ENCODE results near the gene HOXD8.

The HOXD8 gene

DNA sequence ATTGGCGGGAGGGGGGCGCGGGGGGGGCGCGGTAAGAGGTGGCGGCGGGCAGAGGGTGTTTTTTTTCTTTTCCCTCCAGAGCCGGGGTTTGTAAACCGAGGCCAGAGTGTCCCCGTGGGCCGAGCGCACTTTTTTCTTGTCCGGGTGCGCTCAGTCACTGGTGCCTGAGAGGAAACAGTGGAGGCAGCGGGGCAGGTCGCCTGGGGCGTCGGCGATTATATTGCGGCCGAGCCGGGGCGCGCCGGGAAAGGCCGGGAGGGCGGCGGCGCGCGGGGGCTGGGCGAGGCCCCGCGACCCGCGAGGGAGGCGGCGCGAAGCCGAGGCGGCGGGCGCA lies 275 bp downstream of the HOXD8 start:
- no peak for DNase-seq (ENCODE audit: low read depth in 2 of 2)

DNA sequence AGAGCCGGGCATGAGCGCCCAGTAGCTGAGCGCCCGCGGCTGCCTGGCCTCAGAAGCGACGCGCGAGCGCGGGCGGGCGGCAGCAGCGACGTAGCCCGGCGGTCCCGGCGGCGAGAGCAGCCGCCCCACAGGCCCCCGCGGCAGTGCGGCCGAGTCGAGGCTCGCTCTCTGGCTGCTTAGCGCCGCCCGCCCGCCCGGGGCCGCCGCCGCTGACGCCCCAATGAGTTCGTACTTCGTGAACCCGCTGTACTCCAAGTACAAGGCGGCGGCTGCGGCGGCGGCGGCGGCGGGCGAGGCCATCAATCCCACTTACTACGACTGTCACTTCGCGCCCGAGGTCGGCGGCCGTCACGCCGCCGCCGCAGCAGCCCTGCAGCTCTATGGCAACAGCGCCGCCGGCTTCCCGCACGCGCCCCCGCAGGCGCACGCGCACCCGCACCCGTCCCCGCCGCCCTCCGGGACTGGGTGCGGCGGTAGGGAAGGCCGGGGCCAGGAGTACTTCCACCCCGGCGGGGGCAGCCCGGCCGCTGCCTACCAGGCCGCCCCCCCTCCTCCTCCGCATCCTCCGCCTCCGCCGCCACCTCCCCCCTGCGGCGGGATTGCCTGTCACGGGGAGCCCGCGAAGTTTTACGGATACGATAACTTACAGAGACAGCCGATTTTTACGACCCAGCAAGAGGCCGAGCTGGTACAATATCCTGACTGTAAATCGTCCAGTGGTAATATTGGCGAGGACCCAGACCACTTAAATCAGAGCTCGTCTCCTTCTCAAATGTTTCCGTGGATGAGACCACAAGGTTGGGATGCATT lies 847 bp downstream of the HOXD8 start:
- DNase-seq (ENCODE audit: low read depth in 2 of 2): no peak

- no peak for DNase-seq (ENCODE audit: low read depth in 2 of 2)
Measured at GRCh38 chr2:176130957-176131847, 1.7 kb downstream of the HOXD8 start.

GRCh38 chr2:176131848-176132158 lies 2.3 kb downstream of the HOXD8 start:
- no peak for DNase-seq (ENCODE audit: low read depth in 2 of 2)

DNA sequence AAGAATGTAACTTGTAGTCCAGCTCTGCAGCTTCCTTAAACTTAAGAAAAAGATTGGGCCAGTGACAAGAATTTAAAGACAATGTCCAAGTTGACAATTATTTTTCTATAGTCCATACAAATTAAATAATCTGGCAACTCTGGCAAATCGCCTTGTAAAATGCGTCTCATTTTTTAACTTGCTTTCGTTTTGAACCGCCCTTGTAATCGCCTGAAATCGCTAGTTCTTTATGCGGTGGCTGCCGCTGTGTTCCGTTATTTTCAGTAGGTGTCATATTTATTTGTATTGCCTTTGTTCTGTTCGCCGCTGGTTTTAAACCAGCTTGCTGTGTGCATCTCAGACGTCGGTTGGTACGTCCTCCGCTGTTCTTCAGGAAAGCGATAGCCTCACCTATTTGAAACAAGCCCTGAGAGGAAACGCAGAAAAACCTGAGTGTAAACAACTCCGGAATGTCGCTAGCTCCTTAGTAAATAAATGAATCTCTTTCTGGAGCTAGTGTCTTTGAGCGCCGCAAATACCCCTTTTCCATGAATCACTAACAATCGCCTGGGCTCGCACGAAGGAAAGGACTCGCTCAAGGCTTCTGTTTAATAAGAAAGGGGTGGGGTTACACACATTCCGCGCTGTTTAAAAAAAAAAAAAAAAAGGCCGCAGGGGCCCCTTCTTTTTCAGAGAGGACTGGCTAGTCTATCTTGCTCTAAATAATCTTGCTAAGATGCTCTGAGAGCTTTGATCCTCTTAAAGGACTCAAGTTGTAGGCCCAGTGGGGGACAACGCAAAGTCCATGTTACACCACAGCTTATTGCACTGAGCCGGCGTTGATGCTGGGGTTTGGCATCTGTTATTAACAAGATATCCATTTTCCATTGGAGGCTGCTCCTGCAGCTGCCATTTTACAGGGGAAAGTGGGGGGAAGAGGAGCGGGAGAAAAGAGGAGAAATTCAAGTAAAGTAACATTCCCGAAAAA lies 3.0 kb downstream of the HOXD8 start:
- no peak for DNase-seq (ENCODE audit: low read depth in 2 of 2)

GRCh38 chr2:176133389-176133788 lies 3.9 kb downstream of the HOXD8 start:
- no peak for DNase-seq (ENCODE audit: low read depth in 2 of 2)

- no peak for DNase-seq (ENCODE audit: low read depth in 2 of 2)
Measured at GRCh38 chr2:176134035-176134434, 4.5 kb downstream of the HOXD8 start.

- DNase-seq (ENCODE audit: low read depth in 2 of 2): no peak
Measured at GRCh38 chr2:176135035-176135440, 5.5 kb downstream of the HOXD8 start.

- no peak for DNase-seq (ENCODE audit: low read depth in 2 of 2)
Measured at GRCh38 chr2:176136374-176137251, 7.1 kb downstream of the HOXD8 start.

DNA sequence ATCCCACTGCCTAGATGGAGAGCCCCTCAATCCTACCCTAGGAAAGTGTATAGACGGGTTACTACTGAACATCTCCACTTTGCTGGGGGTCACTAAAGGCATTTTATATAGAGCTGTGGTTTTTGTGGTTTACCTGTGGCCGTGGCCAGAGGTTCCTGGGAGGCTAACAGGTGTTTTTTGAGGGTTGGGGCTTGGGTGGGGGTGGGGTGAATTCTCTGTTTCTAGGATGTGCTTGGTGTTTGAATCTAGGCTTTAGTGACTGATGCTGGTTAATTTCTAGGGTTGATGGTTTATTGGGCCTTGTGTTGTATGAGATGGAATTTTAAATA lies 7.7 kb downstream of the HOXD8 start:
- DNase-seq (ENCODE audit: low read depth in 2 of 2): no peak

DNA sequence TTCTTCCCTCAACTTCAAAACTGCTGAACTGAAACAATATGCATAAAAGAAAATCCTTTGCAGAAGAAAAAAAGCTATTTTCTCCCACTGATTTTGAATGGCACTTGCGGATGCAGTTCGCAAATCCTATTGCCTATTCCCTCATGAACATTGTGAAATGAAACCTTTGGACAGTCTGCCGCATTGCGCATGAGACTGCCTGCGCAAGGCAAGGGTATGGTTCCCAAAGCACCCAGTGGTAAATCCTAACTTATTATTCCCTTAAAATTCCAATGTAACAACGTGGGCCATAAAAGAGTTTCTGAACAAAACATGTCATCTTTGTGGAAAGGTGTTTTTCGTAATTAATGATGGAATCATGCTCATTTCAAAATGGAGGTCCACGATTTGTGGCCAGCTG lies 8.4 kb downstream of the HOXD8 start:
- no peak for DNase-seq (ENCODE audit: low read depth in 2 of 2)

DNA sequence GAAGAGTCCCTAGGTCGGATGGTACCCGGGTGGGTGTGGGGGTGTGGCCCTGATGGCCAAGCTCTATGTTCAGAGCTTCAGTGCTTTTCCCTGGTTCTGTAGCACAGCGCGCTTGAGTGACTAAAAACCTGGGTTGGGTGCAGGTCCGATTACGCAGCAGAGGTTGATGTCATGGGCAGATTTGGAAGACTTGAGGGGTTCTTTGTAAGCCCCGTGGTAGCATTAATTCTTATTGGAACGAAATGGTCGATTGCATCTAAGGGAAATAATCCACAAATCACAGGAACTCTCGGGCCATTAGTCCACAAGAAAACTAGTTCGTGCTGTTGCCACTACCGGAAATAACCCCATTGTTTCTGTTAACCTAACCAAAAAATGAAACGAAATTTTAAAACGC lies 9.0 kb downstream of the HOXD8 start:
- DNase-seq (ENCODE audit: low read depth in 2 of 2): no peak

- no peak for DNase-seq (ENCODE audit: low read depth in 2 of 2)
Measured at GRCh38 chr2:176138923-176139660, 9.6 kb downstream of the HOXD8 start.

DNA sequence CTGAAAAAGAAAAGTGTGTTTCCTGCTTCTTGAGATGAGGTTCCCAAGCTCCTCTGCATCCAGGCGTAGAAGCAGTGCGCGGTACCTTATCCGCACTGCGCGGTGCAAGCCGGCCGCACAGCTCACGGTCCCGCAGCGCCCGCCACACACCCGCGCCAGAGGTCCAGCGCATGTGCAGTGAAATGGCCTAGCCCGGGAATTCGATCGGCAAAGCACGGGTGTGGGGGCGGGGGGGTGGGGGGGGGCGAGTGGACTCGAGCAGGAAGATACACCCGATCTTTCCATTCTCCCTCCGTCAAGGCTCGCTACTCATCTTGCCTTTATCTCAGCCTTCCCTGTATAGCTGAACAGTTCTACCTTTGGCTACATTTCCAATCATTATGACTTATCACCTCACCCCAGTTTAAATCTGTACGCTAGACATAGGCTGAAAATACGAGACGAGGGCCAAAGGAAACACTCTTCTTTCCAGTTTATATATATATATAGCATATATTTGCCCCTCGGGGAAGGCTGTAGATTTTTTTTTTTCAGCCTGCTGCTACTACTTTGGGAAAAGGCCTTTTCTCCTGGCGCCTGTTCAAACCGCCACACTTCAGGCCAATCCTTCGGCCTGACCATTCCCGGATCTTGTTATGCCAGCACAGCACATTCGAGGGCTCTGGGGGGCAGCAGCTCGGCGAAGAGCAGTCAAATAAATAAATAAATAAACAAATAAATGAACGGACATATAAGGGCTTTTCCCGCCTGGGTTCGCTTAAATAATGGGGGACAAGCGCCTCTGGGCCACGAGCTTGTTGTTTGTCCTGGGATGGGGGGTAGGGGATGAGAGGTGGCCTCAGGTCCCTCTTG lies 10.4 kb downstream of the HOXD8 start:
- DNase-seq (ENCODE audit: low read depth in 2 of 2): no peak

DNA sequence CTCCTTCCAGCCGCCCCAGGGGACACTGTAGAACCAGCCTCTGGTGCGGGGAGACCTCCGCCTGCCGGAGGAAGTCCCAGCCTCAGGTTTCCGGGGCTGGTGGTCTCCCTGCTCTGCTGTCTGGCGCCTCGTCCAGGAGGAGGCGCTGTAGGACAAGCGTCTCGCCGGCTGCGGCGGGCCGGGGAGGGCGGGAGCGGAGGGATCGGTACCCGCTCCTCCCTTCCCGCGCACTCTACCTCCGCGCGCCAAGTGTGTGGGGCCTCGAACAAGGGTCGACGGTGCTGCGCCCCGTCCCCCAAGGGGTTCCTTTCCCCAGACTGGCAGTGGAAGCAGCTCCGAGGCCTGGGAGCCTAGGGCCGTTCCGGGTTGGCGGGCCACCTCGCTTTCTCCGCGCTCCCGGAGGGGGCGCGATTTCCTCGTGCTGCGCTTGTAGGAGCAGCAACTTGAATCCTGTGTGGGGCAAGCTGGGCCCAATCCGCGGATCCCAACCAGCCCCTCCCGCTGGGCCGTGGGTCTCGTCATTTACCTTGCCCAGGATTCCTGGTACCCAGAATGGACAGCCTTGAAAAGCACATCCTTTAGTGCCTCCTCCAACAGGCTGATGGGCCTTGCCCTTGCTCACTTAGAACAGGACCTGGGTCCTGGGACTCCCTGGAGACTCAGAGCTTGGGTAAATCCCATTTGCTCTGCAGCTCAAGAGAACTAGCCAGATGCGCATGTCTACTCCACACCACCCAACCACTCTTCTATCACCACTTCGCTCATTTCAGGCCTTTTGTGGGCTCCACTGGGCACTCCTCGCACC lies 11.2 kb downstream of the HOXD8 start:
- peak; percentile 56 for DNase-seq (ENCODE audit: low read depth in 2 of 2)

DNA sequence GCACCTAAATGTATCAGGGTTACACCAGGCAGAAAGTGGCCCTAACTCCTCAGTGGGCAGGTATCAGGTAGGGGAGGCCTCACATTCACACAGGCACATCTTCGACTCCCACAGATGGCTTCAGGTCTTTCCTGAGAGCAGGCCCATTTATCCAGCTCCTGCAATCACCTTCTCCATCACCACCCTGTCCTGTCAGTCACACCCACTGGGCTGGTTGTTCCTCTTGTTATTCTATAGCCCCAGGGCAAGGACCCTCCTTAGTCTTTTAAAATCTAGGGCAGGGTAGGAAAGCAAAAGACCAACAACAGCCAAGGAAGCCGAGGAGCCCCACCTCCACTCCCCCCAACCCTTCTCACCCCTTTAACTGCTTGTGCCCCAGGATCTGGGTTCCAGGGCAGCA lies 12.8 kb downstream of the HOXD8 start:
- no peak for DNase-seq (ENCODE audit: low read depth in 2 of 2)

GRCh38 chr2:176145085-176145969 lies 15.8 kb downstream of the HOXD8 start:
- no peak for DNase-seq (ENCODE audit: low read depth in 2 of 2)

- no peak for DNase-seq (ENCODE audit: low read depth in 2 of 2)
Measured at GRCh38 chr2:176146101-176146500, 16.6 kb downstream of the HOXD8 start.

Measured in stimulated activated CD8-positive, alpha-beta memory T cell treated with anti-CD3 and anti-CD28 coated beads, Interleukin-15, amount 100 ng/mL, for 48 hours (primary cell).